Muscle of back (tissue), 13 donors: ENCODE measurements around the gene NFKBIE. TPM values are rescaled to one million over a fixed set of nuclear protein-coding genes. Genes with fewer than 3 reads are reported as not detected.
"Not testable (repeated sequence)": the region's sequence is repeated elsewhere in the genome, so short reads cannot be mapped to it uniquely, and the experiment has no call there.

ENCODE experiments used
- DNase-seq, 3 donors: peaks; one replicate each; pipeline versions ENCODE4 v3.0.0 to v3.0.0-alpha.2; 2013
- long read RNA-seq, 9 donors: transcript quantifications; one replicate each; lab custom pipeline, GENCODE V29; 2026
- polyA plus RNA-seq, 10 donors: library from polyadenylated mRNA; unstranded; fragments of 120-200 nt; gene quantifications; one replicate each; pipeline ENCODE4 v1.2.1, GENCODE V29; 2013; ENCODE audit not compliant: insufficient read length in 10 of 10

The NFKBIE gene
- polyA plus RNA-seq: 1 to 10 TPM; 4.0 to 6.5 (median 4.9) TPM
- long read RNA-seq, donor 1, partial matches to known transcripts: 0 of 2 reads
- long read RNA-seq, donor 1, other reads (novel, unspliced or antisense): 0 of 2 reads
- long read RNA-seq, donor 2: 0 reads
- long read RNA-seq, donor 3: 0 reads
- long read RNA-seq, donor 4, partial matches to known transcripts: 0 of 1 reads
- long read RNA-seq, donor 4, other reads (novel, unspliced or antisense): 0 of 1 reads
- long read RNA-seq, donor 5: 0 reads
- long read RNA-seq, donor 6, partial matches to known transcripts: 0 of 2 reads
- long read RNA-seq, donor 6, other reads (novel, unspliced or antisense): 0 of 2 reads
- long read RNA-seq, donor 7: 0 reads
- long read RNA-seq, donor 8, partial matches to known transcripts: 0 of 1 reads
- long read RNA-seq, donor 8, other reads (novel, unspliced or antisense): 0 of 1 reads
- long read RNA-seq, donor 9, partial matches to known transcripts: 0 of 1 reads
- long read RNA-seq, donor 9, other reads (novel, unspliced or antisense): 0 of 1 reads

GRCh38 chr6:44265007-44265721 lies at the start of gene NFKBIE:
Gene NFKBIE, minus strand, starts transcription at chr6:44265551. Its CDS starts 205 bp downstream, at chr6:44265346.
- DNase-seq: peak; percentile 89 to 96 (median 94)

- DNase-seq: not testable (repeated sequence)
Observed at GRCh38 chr6:44314657-44315056, 49.3 kb upstream of the NFKBIE start.

GRCh38 chr6:44312901-44313788 lies 47.8 kb upstream of the NFKBIE start, which contains the start of gene AARS2:
Gene AARS2, minus strand, starts transcription at chr6:44313347. Its CDS starts 24 bp downstream, at chr6:44313323.
- peak; percentile 80 to 94 (median 91) for DNase-seq

- DNase-seq: no peak
Observed at GRCh38 chr6:44311767-44312166, 46.4 kb upstream of the NFKBIE start.

GRCh38 chr6:44311304-44311703 lies 46.0 kb upstream of the NFKBIE start:
- no peak for DNase-seq

GRCh38 chr6:44310241-44310640 lies 44.9 kb upstream of the NFKBIE start:
- no peak for DNase-seq

- DNase-seq: no peak
Observed at GRCh38 chr6:44309631-44310030, 44.3 kb upstream of the NFKBIE start.

- no peak for DNase-seq
Observed at GRCh38 chr6:44309092-44309491, 43.7 kb upstream of the NFKBIE start.

- no peak for DNase-seq
Observed at GRCh38 chr6:44307217-44307616, 41.9 kb upstream of the NFKBIE start.

GRCh38 chr6:44306710-44307109 lies 41.4 kb upstream of the NFKBIE start:
- DNase-seq: no peak

GRCh38 chr6:44305200-44305725 lies 39.9 kb upstream of the NFKBIE start:
- DNase-seq: no peak

- DNase-seq: peak in 1 of 3 donors; percentile 37
Observed at GRCh38 chr6:44304282-44305199, 39.2 kb upstream of the NFKBIE start.

- DNase-seq: no peak
Observed at GRCh38 chr6:44303842-44304241, 38.5 kb upstream of the NFKBIE start.

- DNase-seq: no peak
Observed at GRCh38 chr6:44302856-44303255, 37.5 kb upstream of the NFKBIE start.

- DNase-seq: no peak
Observed at GRCh38 chr6:44301782-44302564, 36.6 kb upstream of the NFKBIE start.

- DNase-seq: no peak
Observed at GRCh38 chr6:44301106-44301505, 35.8 kb upstream of the NFKBIE start.

GRCh38 chr6:44300292-44300823 lies 35.0 kb upstream of the NFKBIE start:
- DNase-seq: no peak

- DNase-seq: no peak
Observed at GRCh38 chr6:44298864-44299263, 33.5 kb upstream of the NFKBIE start.
